MM.1S (cell line): ENCODE data around the gene MAP2.

Source experiments
- DNase-seq: peaks from one replicate; pipeline ENCODE4 v3.0.0-alpha.2; 2015
- H2AFZ ChIP-seq: fragments of 300-600 bp; sonication (generic); 2 replicates; pipeline ENCODE4 v1.6.0; 2016; ENCODE audit warnings: antibody characterized with exemption, low read length
- H3F3A ChIP-seq: fragments of 300-600 bp; sonication (generic); 2 replicates; pipeline ENCODE4 v1.6.1; 2016; ENCODE audit warnings: mild to moderate bottlenecking, antibody characterized with exemption, low read length, moderate library complexity, mixed read lengths; ENCODE audit not compliant: insufficient read depth
- H3K27ac ChIP-seq: fragments of 300-600 bp; sonication (generic); 2 replicates; pipeline ENCODE4 v1.5.1; 2016; ENCODE audit warnings: mild to moderate bottlenecking, low read length
- H3K27me3 ChIP-seq: fragments of 300-600 bp; sonication (generic); replicated peaks from 2 replicates; pipeline ENCODE4 v1.6.0; 2016; ENCODE audit warnings: low read length; ENCODE audit not compliant: insufficient read depth
- H3K36me3 ChIP-seq: fragments of 300-600 bp; sonication (generic); replicated peaks from 2 replicates; pipeline ENCODE4 v1.6.1; 2016; ENCODE audit warnings: mild to moderate bottlenecking, low read length, mixed read lengths; ENCODE audit not compliant: insufficient read depth
- H3K4me1 ChIP-seq: fragments of 300-600 bp; sonication (generic); 2 replicates; pipeline ENCODE4 v1.6.1; 2016; ENCODE audit warnings: low read length, mixed read lengths
- H3K4me2 ChIP-seq: fragments of 300-600 bp; sonication (generic); 2 replicates; pipeline ENCODE4 v1.6.0; 2016; ENCODE audit warnings: low read depth, low read length
- H3K4me3 ChIP-seq: fragments of 300-600 bp; sonication (generic); 2 replicates; pipeline ENCODE4 v1.5.1; 2016; ENCODE audit warnings: low read length, mixed read lengths
- H3K79me2 ChIP-seq: fragments of 300-600 bp; sonication (generic); 2 replicates; pipeline ENCODE4 v1.6.1; 2016; ENCODE audit warnings: mixed run types, low read length, mixed read lengths
- H3K9ac ChIP-seq: fragments of 300-600 bp; sonication (generic); 2 replicates; pipeline ENCODE4 v1.6.1; 2016; ENCODE audit warnings: low read length, mixed read lengths
- H3K9me2 ChIP-seq: fragments of 300-600 bp; sonication (generic); replicated peaks from 2 replicates; pipeline ENCODE4 v1.6.1; 2016; ENCODE audit warnings: mild to moderate bottlenecking, low read length, mixed read lengths; ENCODE audit not compliant: insufficient read depth
- H3K9me3 ChIP-seq: fragments of 300-600 bp; sonication (generic); replicated peaks from 2 replicates; pipeline ENCODE4 v1.6.1; 2016; ENCODE audit warnings: mild to moderate bottlenecking, low read length, mixed read lengths; ENCODE audit not compliant: insufficient read depth
- H4K20me1 ChIP-seq: fragments of 300-600 bp; sonication (generic); 2 replicates; pipeline ENCODE4 v1.6.1; 2016; ENCODE audit warnings: mild to moderate bottlenecking, low read length, moderate library complexity, mixed read lengths; ENCODE audit not compliant: insufficient read depth
- EZH2 ChIP-seq: fragments of 300-600 bp; sonication (generic); optimal IDR thresholded peaks from 2 replicates; pipeline ENCODE3; 2017; ENCODE audit warnings: low read depth, mild to moderate bottlenecking, antibody characterized with exemption, low read length, mixed read lengths
- EZH2phosphoT487 ChIP-seq: fragments of 300-600 bp; sonication (generic); IDR thresholded peaks from 2 replicates; pipeline ENCODE4 v1.6.1; 2018; ENCODE audit warnings: antibody characterized with exemption, low read length
- TF ChIP-seq, protein P1 (sequence below): fragments of 300-600 bp; sonication (generic); IDR thresholded peaks from 2 replicates; pipeline ENCODE4 v1.5.1; 2016; ENCODE audit warnings: antibody characterized with exemption, low read length, mixed read lengths

The MAP2 gene

DNA sequence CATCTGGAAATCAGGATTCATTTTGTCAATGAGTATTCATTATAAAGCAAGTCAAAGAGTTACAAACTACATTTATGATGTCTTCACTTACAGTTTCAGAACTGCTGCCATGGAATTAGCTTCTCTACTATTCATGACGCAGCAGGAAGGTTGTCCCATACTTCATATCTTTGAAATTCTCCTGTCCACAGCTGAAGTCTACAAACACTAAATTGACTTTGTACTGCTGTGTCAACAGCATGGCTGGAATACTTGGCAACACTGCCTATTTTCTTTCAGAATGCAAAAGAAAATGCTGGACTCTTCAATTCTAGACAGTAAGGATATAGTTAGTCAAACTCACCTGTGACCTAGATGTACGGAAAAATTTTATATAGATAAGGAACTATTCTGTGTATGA is 303.2 kb downstream of the MAP2 start:
- H3K79me2 ChIP-seq: no peaks in the 10 kb centered on the region
- H3F3A ChIP-seq: no peaks in the 10 kb centered on the region
- H4K20me1 ChIP-seq: no peaks in the 10 kb centered on the region
- no peaks in the 10 kb centered on the region for H3K9me3 ChIP-seq
- DNase-seq: no peak
- H3K4me3 ChIP-seq: no peak overlapping the region
- TF ChIP-seq EZH2 (no peak), EZH2phosphoT487 (no peak)
- TF ChIP-seq, protein P1, sequence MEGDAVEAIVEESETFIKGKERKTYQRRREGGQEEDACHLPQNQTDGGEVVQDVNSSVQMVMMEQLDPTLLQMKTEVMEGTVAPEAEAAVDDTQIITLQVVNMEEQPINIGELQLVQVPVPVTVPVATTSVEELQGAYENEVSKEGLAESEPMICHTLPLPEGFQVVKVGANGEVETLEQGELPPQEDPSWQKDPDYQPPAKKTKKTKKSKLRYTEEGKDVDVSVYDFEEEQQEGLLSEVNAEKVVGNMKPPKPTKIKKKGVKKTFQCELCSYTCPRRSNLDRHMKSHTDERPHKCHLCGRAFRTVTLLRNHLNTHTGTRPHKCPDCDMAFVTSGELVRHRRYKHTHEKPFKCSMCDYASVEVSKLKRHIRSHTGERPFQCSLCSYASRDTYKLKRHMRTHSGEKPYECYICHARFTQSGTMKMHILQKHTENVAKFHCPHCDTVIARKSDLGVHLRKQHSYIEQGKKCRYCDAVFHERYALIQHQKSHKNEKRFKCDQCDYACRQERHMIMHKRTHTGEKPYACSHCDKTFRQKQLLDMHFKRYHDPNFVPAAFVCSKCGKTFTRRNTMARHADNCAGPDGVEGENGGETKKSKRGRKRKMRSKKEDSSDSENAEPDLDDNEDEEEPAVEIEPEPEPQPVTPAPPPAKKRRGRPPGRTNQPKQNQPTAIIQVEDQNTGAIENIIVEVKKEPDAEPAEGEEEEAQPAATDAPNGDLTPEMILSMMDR: no peak
- H3K36me3 ChIP-seq: no peaks in the 10 kb centered on the region
- H3K9me2 ChIP-seq: no peaks in the 10 kb centered on the region
- no peak overlapping the region for H3K9ac ChIP-seq
- no peaks in the 10 kb centered on the region for H3K27me3 ChIP-seq
- no peak overlapping the region for H3K4me2 ChIP-seq
- no peak overlapping the region for H2AFZ ChIP-seq
- no peak overlapping the region for H3K27ac ChIP-seq
- no peaks in the 10 kb centered on the region for H3K4me1 ChIP-seq

GRCh38 chr2:209734805-209735204 is 311.0 kb downstream of the MAP2 start:
- Histone ChIP-seq H3K4me2 (no peak overlapping the region), H3K9ac (no peak overlapping the region), H2AFZ (no peak overlapping the region), H3K4me3 (no peak overlapping the region), H3K79me2 (no peaks in the 10 kb centered on the region), H3F3A (no peaks in the 10 kb centered on the region), H3K4me1 (no peaks in the 10 kb centered on the region), H3K36me3 (no peaks in the 10 kb centered on the region), H3K9me3 (no peaks in the 10 kb centered on the region), H3K27ac (no peak overlapping the region), H3K27me3 (no peaks in the 10 kb centered on the region), H4K20me1 (no peaks in the 10 kb centered on the region), H3K9me2 (no peaks in the 10 kb centered on the region)
- TF ChIP-seq, protein P1: no peak
- TF ChIP-seq EZH2 (no peak), EZH2phosphoT487 (no peak)
- no peak for DNase-seq

DNA sequence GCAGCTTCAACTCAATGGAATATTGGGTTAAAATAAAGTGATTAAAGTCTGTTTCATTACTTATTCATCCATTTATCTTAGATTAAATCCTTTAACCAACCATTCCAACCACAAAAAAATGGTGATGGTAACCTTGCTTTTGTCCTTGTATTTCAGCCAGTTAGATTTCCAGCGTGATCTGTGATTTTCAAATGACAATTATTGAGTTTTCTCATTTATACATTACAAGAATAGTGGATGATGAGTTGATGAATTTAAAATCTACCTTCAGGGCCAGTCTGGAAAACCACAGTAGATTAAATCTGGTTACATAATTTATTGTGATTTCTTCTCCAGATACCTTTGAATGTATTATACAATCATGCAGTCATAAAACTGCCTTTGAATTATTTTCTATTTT is 318.1 kb downstream of the MAP2 start:
- no peak overlapping the region for H3K4me3 ChIP-seq
- no peaks in the 10 kb centered on the region for H3K9me3 ChIP-seq
- H3K4me1 ChIP-seq: no peaks in the 10 kb centered on the region
- H3K36me3 ChIP-seq: no peaks in the 10 kb centered on the region
- H3K79me2 ChIP-seq: no peaks in the 10 kb centered on the region
- TF ChIP-seq, protein P1: no peak
- TF ChIP-seq EZH2 (no peak), EZH2phosphoT487 (no peak)
- H3K9ac ChIP-seq: no peak overlapping the region
- no peak overlapping the region for H3K27ac ChIP-seq
- H4K20me1 ChIP-seq: no peaks in the 10 kb centered on the region
- H3K9me2 ChIP-seq: no peaks in the 10 kb centered on the region
- no peak overlapping the region for H2AFZ ChIP-seq
- no peaks in the 10 kb centered on the region for H3F3A ChIP-seq
- no peaks in the 10 kb centered on the region for H3K27me3 ChIP-seq
- DNase-seq: no peak
- no peak overlapping the region for H3K4me2 ChIP-seq

GRCh38 chr2:209753020-209753419 is 329.2 kb downstream of the MAP2 start:
- Histone ChIP-seq H3K4me3 (no peak overlapping the region), H3F3A (no peaks in the 10 kb centered on the region), H3K4me2 (no peak overlapping the region), H3K27ac (no peak overlapping the region), H2AFZ (no peak overlapping the region), H3K27me3 (no peaks in the 10 kb centered on the region), H3K9ac (no peak overlapping the region), H3K79me2 (no peaks in the 10 kb centered on the region), H3K36me3 (no peaks in the 10 kb centered on the region), H3K4me1 (no peaks in the 10 kb centered on the region), H4K20me1 (no peaks in the 10 kb centered on the region), H3K9me3 (no peaks in the 10 kb centered on the region), H3K9me2 (no peaks in the 10 kb centered on the region)
- no peak for DNase-seq
- TF ChIP-seq EZH2: no peak
- TF ChIP-seq, protein P1: no peak
- TF ChIP-seq EZH2phosphoT487: no peak
